ENCODE measurements around the gene SNX27. TPM values are rescaled to one million over a fixed set of nuclear protein-coding genes. Genes with fewer than 3 reads are reported as not detected.

SNX27 gene
- total RNA-seq, 1 experiment from 2014 or later, result 56.0 TPM

- no peak overlapping the region for H3K4me3 Mint-ChIP-seq
- no peaks in the 10 kb centered on the region for H3K27me3 Mint-ChIP-seq (ENCODE audit: low read depth)
- POLR2A ChIA-PET, result interaction anchor here (1.3 kb wide), 1 partner anchor 45 kb away, joined by 3 read pairs; the partner anchor contains the start of gene TUFT1
- DNase-seq (ENCODE audit: low spot score) (no peak), ATAC-seq (no peak)
- H3K4me1 Mint-ChIP-seq, result peaks cover 4% of the 10 kb centered on the region
- peaks cover under 1% of the 10 kb centered on the region; the same call in 1 of the 2 replicates for H3K9me3 Mint-ChIP-seq
- TF ChIP-seq ATF6 (CRISPR knock-in tag; IDR thresholded peaks at IDR 0.05), result no peak
- TF ChIP-seq FOXP1 (CRISPR knock-in tag; IDR thresholded peaks at IDR 0.05; ENCODE audit: borderline replicate concordance), result no peak
- no peak for TF ChIP-seq GTF2I (CRISPR knock-in tag; conservative IDR thresholded peaks at IDR 0.05)
- no peak for TF ChIP-seq AR (CRISPR knock-in tag; IDR thresholded peaks at IDR 0.05)
- no peak for TF ChIP-seq MAX (CRISPR knock-in tag; IDR thresholded peaks at IDR 0.05)
- TF ChIP-seq AFF4 (CRISPR knock-in tag; IDR thresholded peaks at IDR 0.05; ENCODE audit: borderline replicate concordance), result no peak
- TF ChIP-seq ARID4B (CRISPR knock-in tag; IDR thresholded peaks at IDR 0.05; ENCODE audit: borderline replicate concordance), result no peak
- TF ChIP-seq ZBTB21 (CRISPR knock-in tag; IDR thresholded peaks at IDR 0.05; ENCODE audit: borderline replicate concordance), result no peak
- no peak for TF ChIP-seq ZNF423 (CRISPR knock-in tag; IDR thresholded peaks at IDR 0.05)
- no peak for TF ChIP-seq KAT7 (CRISPR knock-in tag; IDR thresholded peaks at IDR 0.05; ENCODE audit: borderline replicate concordance)
- no peak for TF ChIP-seq MLX (CRISPR knock-in tag; IDR thresholded peaks at IDR 0.05)
- no peak for TF ChIP-seq ZNF425 (CRISPR knock-in tag; conservative IDR thresholded peaks at IDR 0.05)
- TF ChIP-seq ZNF396 (CRISPR knock-in tag; IDR thresholded peaks at IDR 0.05; ENCODE audit: borderline replicate concordance), result no peak
- H3K36me3 Mint-ChIP-seq, result peaks cover 7% of the 10 kb centered on the region; the same call in 1 of the 2 replicates
- CTCF ChIA-PET, result interaction anchor here (1.8 kb wide), 1 partner anchor 9 kb away, joined by 5 read pairs; no protein-coding TSS in a partner anchor
- H3K27ac Mint-ChIP-seq, result no peak overlapping the region
Measured at GRCh38 chr1:151584780-151585179, 27.1 kb upstream of the SNX27 start.

All from WTC11 (cell line).